ENCODE data around the gene FAM76B. TPM values are rescaled to one million over a fixed set of nuclear protein-coding genes. Genes with fewer than 3 reads are reported as not detected.

The FAM76B gene
- polyA plus RNA-seq, 2 of the 4 experiments (the other 2 are of a cell fraction) = 11.4 to 33.3 TPM

GRCh38 chr11:95764267-95764898 lies 25.2 kb downstream of the FAM76B start:
- ChIA-PET CTCF (interaction anchor here (0.6 to 10.7 kb wide), 14 partner anchors 10 to 806 kb away, joined by 3 to 105 read pairs (median 4); partner anchors contain the start of gene SRSF8), POLR2A (no interaction called here)
- no peak overlapping the region for H3K4me2 ChIP-seq
- FAIRE-seq (no peak), ATAC-seq (peak; percentile 59 to 76; a peak in 4 of 6 replicates), DNase-seq (ENCODE audit: low read depth in 1 of 2, low spot score in 1 of 2) (peak; percentile 13 to 45)
- WGBS (ENCODE audit: missing lambda C conversion rate) = 15% methylated on average over 4 of the region's 4 CpGs
- TF ChIP-seq BHLHE40 (IDR thresholded peaks at IDR 0.05; ENCODE audit: low read depth, low read length) (no peak), RFX5 (IDR thresholded peaks at IDR 0.05) (no peak), FOXS1 (CRISPR knock-in tag; IDR thresholded peaks at IDR 0.05) (no peak), BCL3 (IDR thresholded peaks at IDR 0.05) (no peak), EHMT2 (IDR thresholded peaks at IDR 0.05; ENCODE audit: low read depth) (no peak), ZSCAN20 (CRISPR knock-in tag; IDR thresholded peaks at IDR 0.05) (no peak), NPAS2 (CRISPR knock-in tag; IDR thresholded peaks at IDR 0.05; ENCODE audit: borderline replicate concordance) (no peak), REST (IDR thresholded peaks at IDR 0.05) (no peak), FOSL2 (IDR thresholded peaks at IDR 0.05) (no peak), FOSL2 (CRISPR knock-in tag; IDR thresholded peaks at IDR 0.05) (no peak), CHD2 (IDR thresholded peaks at IDR 0.05; ENCODE audit: low read length, partially characterized antibody) (no peak), MAX (IDR thresholded peaks at IDR 0.05) (no peak), HMGXB4 (CRISPR knock-in tag; IDR thresholded peaks at IDR 0.05; ENCODE audit: borderline replicate concordance) (no peak), POLR2A (IDR thresholded peaks at IDR 0.05; ENCODE audit: low read length) (no peak), RAD21 (conservative IDR thresholded peaks at IDR 0.05 in 1 of 2, IDR thresholded peaks at IDR 0.05 in 1 of 2) (peak; percentile 68 to 77), ELK1 (IDR thresholded peaks at IDR 0.05; ENCODE audit: low read depth, low read length) (no peak), SMC3 (IDR thresholded peaks at IDR 0.05) (peak; percentile 74), ATOH8 (CRISPR knock-in tag; IDR thresholded peaks at IDR 0.05; ENCODE audit: low read depth) (no peak), CTCF (IDR thresholded peaks at IDR 0.05) (peak; percentile 64), KDM1A (IDR thresholded peaks at IDR 0.05; ENCODE audit: low read depth) (no peak), HDAC2 (IDR thresholded peaks at IDR 0.05) (no peak), RARB (CRISPR knock-in tag; IDR thresholded peaks at IDR 0.05) (no peak)
- no peak overlapping the region for H3K27ac ChIP-seq
- H3K9me3 ChIP-seq = no peaks in the 10 kb centered on the region
- H3K4me3 ChIP-seq = no peak overlapping the region
- H3K4me1 ChIP-seq = peaks cover 6% of the 10 kb centered on the region; the same call in 1 of the 3 replicates
